C4-2B (cell line): Measurements from ENCODE around the gene PNMA6E.

Experiments used
- H3K27ac ChIP-seq: fragments of 450-650 bp; 2 replicates; pipeline ENCODE4 v1.5.1; 2017
- ZFX ChIP-seq: fragments of 450-650 bp; IDR thresholded peaks from 2 replicates; pipeline ENCODE4 v1.6.1; 2017
- TF ChIP-seq, protein P1 (sequence below): fragments of 450-650 bp; conservative IDR thresholded peaks from 2 replicates; pipeline ENCODE4 v1.5.1; 2017; ENCODE audit warnings: mild to moderate bottlenecking

PNMA6E gene

DNA sequence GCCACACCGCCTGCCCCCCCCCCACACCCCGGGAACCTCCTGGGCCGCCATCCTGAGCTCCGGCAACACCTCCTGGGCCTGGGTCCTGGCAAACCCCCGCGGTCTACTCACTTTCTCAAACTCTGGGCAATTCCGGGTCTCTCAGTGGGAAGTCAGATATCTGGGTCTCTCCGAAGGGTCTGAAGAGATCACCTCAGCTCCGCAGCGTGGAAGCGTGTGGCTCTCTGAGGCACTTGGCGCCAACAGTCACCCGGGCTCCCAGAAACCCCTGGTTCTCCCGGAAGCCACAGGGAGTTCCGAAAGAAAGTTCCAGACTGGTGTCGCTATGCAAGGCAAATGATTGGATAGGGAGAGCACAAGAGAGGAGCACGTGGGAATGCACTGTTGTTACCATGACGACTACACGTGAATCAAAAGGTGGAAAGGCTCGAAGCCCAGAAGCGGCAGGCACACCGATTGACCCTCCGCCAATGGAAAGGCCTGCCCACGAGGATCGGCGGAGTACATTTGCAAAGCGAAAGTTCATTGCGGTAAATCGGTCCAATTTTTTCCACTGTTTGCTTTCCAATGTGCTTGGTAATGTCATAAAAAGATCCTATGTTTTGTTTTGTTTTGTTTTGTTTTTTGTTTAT, at the start of gene PNMA6E:
Gene PNMA6E (minus strand): TSS at position 218 of the 632 bp plus-strand sequence. CDS start 2,501 bp downstream, outside the sequence.
- H3K27ac ChIP-seq = no peak within 1 kb of the TSS
- no peak for TF ChIP-seq ZFX
- TF ChIP-seq, protein P1, sequence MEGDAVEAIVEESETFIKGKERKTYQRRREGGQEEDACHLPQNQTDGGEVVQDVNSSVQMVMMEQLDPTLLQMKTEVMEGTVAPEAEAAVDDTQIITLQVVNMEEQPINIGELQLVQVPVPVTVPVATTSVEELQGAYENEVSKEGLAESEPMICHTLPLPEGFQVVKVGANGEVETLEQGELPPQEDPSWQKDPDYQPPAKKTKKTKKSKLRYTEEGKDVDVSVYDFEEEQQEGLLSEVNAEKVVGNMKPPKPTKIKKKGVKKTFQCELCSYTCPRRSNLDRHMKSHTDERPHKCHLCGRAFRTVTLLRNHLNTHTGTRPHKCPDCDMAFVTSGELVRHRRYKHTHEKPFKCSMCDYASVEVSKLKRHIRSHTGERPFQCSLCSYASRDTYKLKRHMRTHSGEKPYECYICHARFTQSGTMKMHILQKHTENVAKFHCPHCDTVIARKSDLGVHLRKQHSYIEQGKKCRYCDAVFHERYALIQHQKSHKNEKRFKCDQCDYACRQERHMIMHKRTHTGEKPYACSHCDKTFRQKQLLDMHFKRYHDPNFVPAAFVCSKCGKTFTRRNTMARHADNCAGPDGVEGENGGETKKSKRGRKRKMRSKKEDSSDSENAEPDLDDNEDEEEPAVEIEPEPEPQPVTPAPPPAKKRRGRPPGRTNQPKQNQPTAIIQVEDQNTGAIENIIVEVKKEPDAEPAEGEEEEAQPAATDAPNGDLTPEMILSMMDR = no peak

DNA sequence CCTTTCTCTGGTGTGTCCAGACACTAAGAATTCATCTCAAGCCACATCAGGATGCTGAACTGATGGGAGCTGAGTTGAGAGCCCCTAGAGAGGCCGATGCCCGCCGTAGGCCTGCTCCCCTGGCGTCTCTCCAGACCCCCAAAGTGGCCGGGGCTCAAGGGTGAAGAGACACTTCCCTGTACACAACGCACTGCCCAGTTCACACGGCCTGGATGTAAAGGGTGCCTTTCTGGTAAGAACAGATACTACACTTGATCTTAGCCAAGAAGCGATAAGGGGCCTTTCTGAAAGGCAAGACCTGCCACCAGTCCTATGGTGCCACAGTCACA, 49.8 kb upstream of the PNMA6E start:
- TF ChIP-seq ZFX = no peak
- TF ChIP-seq, protein P1 = no peak
- H3K27ac ChIP-seq = no peak overlapping the region

DNA sequence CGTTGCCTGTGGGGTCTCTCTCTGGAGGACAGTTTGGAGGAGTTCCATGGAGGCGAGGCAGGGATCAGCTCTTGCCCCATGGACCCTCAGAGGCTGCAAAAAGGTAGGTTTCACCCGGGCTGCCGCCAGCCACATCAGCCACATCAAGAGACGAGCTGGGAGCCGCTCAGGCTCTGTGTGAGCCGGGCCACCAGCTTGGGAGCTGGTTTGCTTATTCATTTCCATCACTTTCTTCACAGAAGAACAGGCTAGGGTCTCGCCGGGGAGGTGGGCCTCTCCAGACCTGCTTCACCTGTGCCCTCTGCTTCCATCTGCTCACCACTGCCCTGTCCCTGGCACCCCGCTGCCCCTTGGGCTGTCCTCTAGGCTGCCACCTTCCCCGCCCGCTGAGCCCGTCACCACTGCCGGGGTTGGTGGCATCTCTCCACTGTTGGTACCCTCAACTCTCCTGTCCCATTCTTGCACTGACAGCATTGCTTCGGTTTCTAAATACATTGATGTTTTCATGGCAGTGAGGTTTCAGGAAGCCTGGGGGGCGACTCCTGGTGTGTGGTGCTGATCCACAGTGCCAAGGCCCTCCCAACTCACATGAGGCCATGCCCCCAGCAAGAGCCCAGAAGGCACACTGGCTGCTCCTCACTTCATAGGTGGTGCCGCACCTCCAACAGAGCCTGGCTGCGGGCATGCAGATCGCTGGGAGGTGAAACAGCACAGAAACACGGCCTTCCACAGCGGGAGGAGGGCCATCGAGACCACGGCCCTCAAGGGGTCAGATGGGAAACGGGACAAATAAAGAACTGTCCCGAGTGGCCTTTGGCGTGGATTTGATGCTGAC, 49.2 kb upstream of the PNMA6E start:
- TF ChIP-seq ZFX = no peak
- TF ChIP-seq, protein P1 = no peak
- H3K27ac ChIP-seq = no peak overlapping the region

DNA sequence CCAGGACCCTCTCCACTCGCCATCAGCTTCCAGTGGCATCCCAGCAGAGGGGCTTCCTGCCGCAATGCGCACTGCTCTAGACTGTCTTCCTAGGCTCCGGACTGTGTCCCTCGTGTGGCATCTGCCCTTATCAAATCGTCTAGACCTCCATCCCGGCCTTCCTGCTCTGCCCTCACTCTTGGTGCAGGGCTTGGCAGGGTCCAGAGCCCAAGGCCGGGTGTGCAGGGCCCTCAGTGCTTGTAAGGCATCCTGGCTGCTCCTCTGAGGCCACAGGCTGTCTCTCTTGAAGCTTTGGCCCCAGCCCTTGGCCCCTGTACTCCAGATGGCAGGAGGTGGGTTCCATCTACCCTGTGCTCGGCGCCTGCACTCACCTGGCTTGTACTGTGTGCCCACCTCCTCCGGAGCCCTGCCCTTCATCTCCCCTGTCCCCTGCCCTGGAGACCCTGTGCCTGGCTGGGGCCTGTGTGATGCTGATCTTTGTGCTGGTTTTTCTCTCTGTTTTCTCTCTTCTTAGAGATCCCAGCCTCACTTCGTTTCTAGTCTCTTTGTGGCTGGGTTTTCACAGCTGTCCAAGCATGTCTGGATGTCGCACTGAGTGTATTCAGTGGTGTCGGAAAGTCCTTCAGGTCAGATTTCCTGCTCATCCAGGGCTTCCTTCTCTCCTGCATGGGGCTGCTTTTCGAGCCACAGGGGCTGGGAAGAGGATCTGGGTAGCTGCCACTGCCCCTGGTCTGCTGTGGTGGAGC, 48.4 kb upstream of the PNMA6E start:
- TF ChIP-seq, protein P1 = no peak
- no peak for TF ChIP-seq ZFX
- H3K27ac ChIP-seq = no peak overlapping the region

DNA sequence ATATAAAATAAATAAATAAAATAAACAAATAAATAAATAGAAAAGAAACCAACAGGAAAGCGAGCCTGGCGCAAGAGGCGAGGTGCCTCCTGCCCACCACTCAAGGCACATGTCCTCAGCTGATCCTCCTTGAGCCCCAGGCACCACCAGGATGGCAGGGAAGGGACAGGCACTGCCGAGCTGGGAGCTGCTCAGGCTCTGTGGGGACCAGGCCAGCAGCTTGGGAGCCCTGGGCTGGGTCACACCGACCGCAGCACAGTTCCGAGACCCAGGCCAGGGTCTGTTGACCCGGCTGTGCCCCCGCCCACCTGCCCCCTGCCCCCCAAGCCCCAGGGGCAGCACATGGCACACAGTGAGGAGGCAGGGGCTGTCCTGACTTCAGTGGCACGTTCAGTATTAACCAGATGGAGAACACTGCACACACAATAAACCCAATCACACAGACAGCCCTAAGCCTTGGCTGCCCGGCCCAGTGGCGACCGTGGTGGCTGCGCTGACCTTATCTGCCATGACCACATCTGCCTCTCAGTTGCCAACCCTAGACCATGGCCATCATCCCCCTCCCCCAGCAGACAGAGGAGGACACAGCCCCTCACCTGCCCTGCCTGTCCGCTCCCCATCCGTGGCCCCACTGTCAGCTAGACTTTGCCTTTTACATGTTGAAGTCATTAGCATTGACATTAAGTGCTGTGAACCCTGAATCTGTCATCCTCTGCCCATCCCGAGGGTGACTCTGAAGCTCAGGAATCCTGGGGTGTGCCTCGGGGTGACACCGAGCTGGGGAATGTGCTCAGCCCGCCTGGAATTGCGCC, 47.6 kb upstream of the PNMA6E start:
- H3K27ac ChIP-seq = no peak overlapping the region
- TF ChIP-seq, protein P1 = no peak
- no peak for TF ChIP-seq ZFX

DNA sequence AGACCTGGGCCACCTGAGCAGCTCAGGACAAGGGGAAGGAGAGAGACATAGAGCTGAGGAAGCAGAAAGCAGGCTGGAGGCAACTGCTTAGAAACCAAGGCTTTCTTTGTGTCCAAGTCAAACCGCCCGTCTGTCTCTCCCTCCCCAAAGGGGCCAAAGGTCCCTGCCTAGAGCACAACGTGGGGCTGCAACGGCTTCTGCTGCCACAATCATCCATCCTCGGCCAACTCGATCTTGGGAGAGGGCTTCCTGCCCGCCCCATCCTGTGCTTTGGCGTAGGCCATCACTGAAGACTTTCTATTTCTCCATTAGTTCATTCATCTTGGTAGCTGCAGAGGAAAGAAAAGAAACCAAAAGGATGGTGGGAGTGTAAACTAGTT, 46.4 kb upstream of the PNMA6E start:
- TF ChIP-seq, protein P1 = no peak
- no peak for TF ChIP-seq ZFX
- no peak overlapping the region for H3K27ac ChIP-seq
